T47D (cell line): ENCODE measurements around the gene GPR26.

Experiments
- DNase-seq, 2 experiments: peaks; one replicate each; pipeline versions ENCODE4 v3.0.0 to v3.0.0-alpha.2; 2011 to 2012; ENCODE audit warnings: low read depth in 1 of 2, low spot score in 1 of 2
- JUND ChIP-seq: IDR thresholded peaks from 2 replicates; pipeline ENCODE4 v1.6.1; 2012; ENCODE audit warnings: low read depth
- in situ Hi-C: cut with HindIII; loops from 2 replicates; pipeline ENCODE4 v1.10.0; 2016; ENCODE audit warnings: low sequenced_read_pairs, low pct_unique_long_range_greater_than_20kb

The GPR26 gene

GRCh38 chr10:123663522-123663921, 2.6 kb upstream of the GPR26 start:
- TF ChIP-seq JUND: no peak
- in situ Hi-C loops: no loop called here
- no peak for DNase-seq

- no peak for DNase-seq
- in situ Hi-C loops: no loop called here
- TF ChIP-seq JUND: no peak
Measured at GRCh38 chr10:123665491-123666286, 466 bp upstream of the GPR26 start.

GRCh38 chr10:123669886-123670285, 3.7 kb downstream of the GPR26 start:
- DNase-seq: no peak
- in situ Hi-C loops: no loop called here
- TF ChIP-seq JUND: no peak

GRCh38 chr10:123673198-123673597, 7.0 kb downstream of the GPR26 start:
- DNase-seq: no peak
- TF ChIP-seq JUND: no peak
- in situ Hi-C loops: no loop called here

- in situ Hi-C loops: no loop called here
- no peak for DNase-seq
- no peak for TF ChIP-seq JUND
Measured at GRCh38 chr10:123674741-123675140, 8.6 kb downstream of the GPR26 start.

- TF ChIP-seq JUND: no peak
- no peak for DNase-seq
- in situ Hi-C loops: no loop called here
Measured at GRCh38 chr10:123675811-123676210, 9.7 kb downstream of the GPR26 start.

GRCh38 chr10:123677556-123677955, 11.4 kb downstream of the GPR26 start:
- DNase-seq: no peak
- no peak for TF ChIP-seq JUND
- in situ Hi-C loops: no loop called here

DNA sequence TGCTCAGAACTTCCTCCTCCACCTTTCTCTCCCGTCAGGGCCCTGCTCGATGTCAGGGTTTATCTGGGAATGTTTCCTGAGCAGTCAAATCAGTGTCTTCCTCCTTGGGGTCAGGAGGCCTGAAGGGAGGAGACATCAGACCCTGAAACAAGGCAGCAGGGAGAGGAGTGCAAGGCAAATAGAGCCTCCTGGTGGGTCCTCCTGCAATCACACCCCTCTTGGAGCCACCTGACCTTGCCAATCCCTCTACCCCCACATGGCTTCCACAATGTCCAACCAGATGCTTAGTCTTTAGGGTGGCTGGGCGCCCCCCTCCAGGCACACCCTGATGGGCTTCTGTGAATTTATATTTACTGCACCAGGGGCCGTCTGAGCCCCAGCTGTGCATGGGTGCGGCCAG, 12.2 kb downstream of the GPR26 start:
- no peak for DNase-seq
- in situ Hi-C loops: no loop called here
- no peak for TF ChIP-seq JUND

GRCh38 chr10:123681285-123681684, 15.1 kb downstream of the GPR26 start:
- no peak for DNase-seq
- no peak for TF ChIP-seq JUND
- in situ Hi-C loops: no loop called here

- DNase-seq: no peak
- no peak for TF ChIP-seq JUND
- in situ Hi-C loops: no loop called here
Measured at GRCh38 chr10:123682477-123682876, 16.3 kb downstream of the GPR26 start.

GRCh38 chr10:123683459-123683858, 17.3 kb downstream of the GPR26 start:
- no peak for TF ChIP-seq JUND
- no peak for DNase-seq
- in situ Hi-C loops: no loop called here

DNA sequence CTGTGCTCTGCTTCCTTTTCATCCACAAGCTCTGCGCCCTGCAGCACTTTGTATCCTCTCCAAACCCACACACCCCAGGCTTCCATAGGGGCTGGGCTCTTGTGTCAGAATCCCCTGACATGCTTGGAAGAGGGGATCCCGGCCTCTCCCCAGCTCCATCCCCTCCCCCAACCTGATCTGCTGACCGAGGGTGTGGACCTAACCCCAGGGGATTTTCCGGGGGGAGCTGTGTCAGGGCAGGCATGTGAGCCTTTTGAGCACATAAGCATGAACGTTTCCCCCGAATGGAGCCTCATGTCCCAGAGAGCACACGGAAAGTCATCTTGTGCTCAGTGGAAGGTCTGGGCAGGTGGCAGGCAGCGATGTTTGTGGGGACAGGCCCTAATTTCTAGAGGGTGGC, 17.7 kb downstream of the GPR26 start:
- in situ Hi-C loops: no loop called here
- DNase-seq: no peak
- TF ChIP-seq JUND: no peak

GRCh38 chr10:123685260-123685659, 19.1 kb downstream of the GPR26 start:
- in situ Hi-C loops: no loop called here
- no peak for TF ChIP-seq JUND

GRCh38 chr10:123687758-123688157, 21.6 kb downstream of the GPR26 start:
- in situ Hi-C loops: no loop called here
- no peak for TF ChIP-seq JUND
- no peak for DNase-seq

More at GRCh38 chr10:123685260-123685659, 19.1 kb downstream of the GPR26 start:
- DNase-seq: no peak
